Mesenchymal stem cell (in vitro differentiated cells and primary cell): ENCODE results near the gene HOXB3.

Experiments used
- DNase-seq: peaks from one replicate; pipeline ENCODE4 v3.0.0-alpha.2; 2013
- H2AFZ ChIP-seq: one replicate; pipeline ENCODE4 v1.6.1; 2013; ENCODE audit warnings: low read depth, mild to moderate bottlenecking, control low read depth, inconsistent platforms, low read length, moderate library complexity
- H2AK5ac ChIP-seq: 2 replicates; pipeline ENCODE4 v1.6.1; 2013; ENCODE audit warnings: low read length, moderate library complexity, mild to moderate bottlenecking, inconsistent platforms; ENCODE audit not compliant: severe bottlenecking
- H2BK120ac ChIP-seq: one replicate; pipeline ENCODE4 v1.6.1; 2013; ENCODE audit warnings: low read depth, mild to moderate bottlenecking, inconsistent platforms, low read length, moderate library complexity
- H2BK12ac ChIP-seq, 2 experiments: one replicate each; pipeline ENCODE4 v1.6.1; 2013; ENCODE audit warnings: inconsistent platforms in 2 of 2, low read length in 2 of 2, mild to moderate bottlenecking in 2 of 2, moderate library complexity in 2 of 2, control low read depth in 1 of 2
- H2BK15ac ChIP-seq: one replicate; pipeline ENCODE4 v1.6.1; 2013; ENCODE audit warnings: mild to moderate bottlenecking, low read depth, inconsistent platforms; ENCODE audit not compliant: poor library complexity, severe bottlenecking
- H2BK5ac ChIP-seq: 2 replicates; pipeline ENCODE4 v1.6.1; 2013; ENCODE audit warnings: low read depth, mild to moderate bottlenecking, low read length, control low read depth, inconsistent platforms; ENCODE audit not compliant: poor library complexity, severe bottlenecking
- H3K14ac ChIP-seq, 2 experiments: one replicate each; pipeline ENCODE4 v1.6.1; 2013; ENCODE audit warnings: inconsistent platforms in 2 of 2, low read length in 2 of 2, control low read depth in 1 of 2, mild to moderate bottlenecking in 1 of 2, moderate library complexity in 1 of 2
- H3K18ac ChIP-seq, 2 experiments: one replicate each; pipeline ENCODE4 v1.6.1; 2013; ENCODE audit warnings: inconsistent platforms in 2 of 2, low read length in 2 of 2, control low read depth in 1 of 2, low read depth in 1 of 2, mild to moderate bottlenecking in 1 of 2
- H3K23ac ChIP-seq, 2 experiments: one replicate each; pipeline ENCODE4 v1.6.1; 2013; ENCODE audit warnings: inconsistent platforms in 2 of 2, low read length in 2 of 2, mild to moderate bottlenecking in 2 of 2, moderate library complexity in 2 of 2, control low read depth in 1 of 2
- H3K27ac ChIP-seq: 2 replicates; pipeline ENCODE4 v1.5.1; 2013; ENCODE audit warnings: mild to moderate bottlenecking, moderate library complexity, low read length, control low read depth, inconsistent platforms; ENCODE audit not compliant: poor library complexity, severe bottlenecking
- H3K27me3 ChIP-seq, 2 experiments: 2 replicates each; pipeline versions ENCODE4 v1.6.1 to v1.7.0; 2013; ENCODE audit warnings: low read length in 2 of 2, mild to moderate bottlenecking in 2 of 2, moderate library complexity in 2 of 2, control low read depth in 1 of 2, inconsistent platforms in 1 of 2; ENCODE audit not compliant: control insufficient read depth in 1 of 2, insufficient read depth in 1 of 2
- H3K36me3 ChIP-seq, 2 experiments: 2 replicates each; pipeline versions ENCODE4 v1.6.1 to v1.7.0; 2013; ENCODE audit warnings: low read length in 2 of 2, control low read depth in 1 of 2, inconsistent platforms in 1 of 2, low read depth in 1 of 2, mild to moderate bottlenecking in 1 of 2; ENCODE audit not compliant: insufficient read depth in 2 of 2, control insufficient read depth in 1 of 2
- H3K4ac ChIP-seq, 2 experiments: one replicate each; pipeline ENCODE4 v1.6.1; 2013; ENCODE audit warnings: inconsistent platforms in 2 of 2, low read length in 2 of 2, mild to moderate bottlenecking in 2 of 2, moderate library complexity in 2 of 2, control low read depth in 1 of 2, low read depth in 1 of 2
- H3K4me1 ChIP-seq: 2 replicates; pipeline ENCODE4 v1.6.1; 2013; ENCODE audit warnings: low read depth, low read length, control low read depth; ENCODE audit not compliant: control insufficient read depth, insufficient read depth
- H3K4me2 ChIP-seq: 2 replicates; pipeline ENCODE4 v1.6.1; 2013; ENCODE audit warnings: low read length, mild to moderate bottlenecking, inconsistent platforms; ENCODE audit not compliant: poor library complexity, severe bottlenecking
- H3K4me3 ChIP-seq, 2 experiments: 2 replicates each; pipeline versions ENCODE4 v1.5.1 to v1.7.0; 2013; ENCODE audit warnings: low read length in 2 of 2, mild to moderate bottlenecking in 2 of 2, control low read depth in 1 of 2, low read depth in 1 of 2; ENCODE audit not compliant: insufficient read depth in 1 of 2
- H3K79me1 ChIP-seq: replicated peaks from 2 replicates; pipeline ENCODE4 v1.6.1; 2013; ENCODE audit warnings: mild to moderate bottlenecking, control low read depth, low read length, inconsistent platforms; ENCODE audit not compliant: poor library complexity, severe bottlenecking
- H3K9ac ChIP-seq: 2 replicates; pipeline ENCODE4 v1.7.0; 2013; ENCODE audit warnings: mild to moderate bottlenecking, low read length, moderate library complexity
- H3K9me3 ChIP-seq: 2 replicates; pipeline ENCODE4 v1.7.0; 2013; ENCODE audit warnings: mild to moderate bottlenecking, low read length; ENCODE audit not compliant: control insufficient read depth
- H4K8ac ChIP-seq: one replicate; pipeline ENCODE4 v1.6.1; 2013; ENCODE audit warnings: inconsistent platforms, mild to moderate bottlenecking, low read length, moderate library complexity
- H4K91ac ChIP-seq: one replicate; pipeline ENCODE4 v1.6.1; 2013; ENCODE audit warnings: mild to moderate bottlenecking, low read length, inconsistent platforms
- WGBS: methylation state at CpG from one replicate; pipeline ENCODE4 v1.1.7; 2013; ENCODE audit warnings: mixed read lengths; 5-methylcytosine and 5-hydroxymethylcytosine counted together

The HOXB3 gene

DNA sequence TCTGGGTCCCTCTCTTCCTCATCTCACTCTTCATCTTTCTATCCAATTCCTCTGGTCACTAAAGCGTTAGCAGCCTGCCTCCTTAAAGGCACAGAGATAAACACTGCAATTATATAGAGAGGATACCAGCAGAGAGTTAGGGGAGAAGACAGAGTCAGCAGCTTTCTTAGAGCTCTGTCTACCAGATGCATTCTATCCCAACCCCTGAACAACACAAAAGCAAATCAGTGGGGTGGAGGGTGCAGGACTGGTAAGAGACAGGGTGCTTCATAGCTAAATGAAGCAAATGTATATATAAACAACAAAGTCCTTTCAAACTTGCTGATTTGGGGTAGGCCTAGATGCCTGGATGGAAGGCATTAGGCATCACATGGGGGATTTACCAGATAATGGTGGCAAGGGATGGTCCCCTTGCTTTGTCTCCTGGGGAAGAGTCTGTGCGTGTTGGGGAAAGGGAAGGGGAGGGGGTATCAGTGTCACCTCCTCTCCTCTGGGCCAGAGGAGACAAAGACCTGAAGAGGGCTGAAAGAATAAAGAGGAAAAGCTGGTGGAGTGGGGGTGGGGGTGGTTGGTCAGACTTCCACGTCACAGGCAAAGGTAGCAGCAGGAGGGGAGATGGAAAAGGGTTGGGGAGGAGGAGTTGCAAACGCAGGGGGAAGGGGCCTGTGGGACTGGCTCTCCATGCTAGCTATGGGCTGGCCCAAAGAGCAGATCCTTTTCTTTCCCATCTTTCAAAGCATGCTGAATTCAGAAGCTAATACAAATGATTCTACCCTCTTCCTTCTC, 23.9 kb downstream of the HOXB3 start:
- no peak overlapping the region for H3K27ac ChIP-seq
- H2BK5ac ChIP-seq: no peak overlapping the region
- H2AK5ac ChIP-seq: peak overlapping the region; percentile 18
- H3K14ac ChIP-seq: no peak overlapping the region
- H3K4ac ChIP-seq: peak overlapping the region; percentile 6 to 16
- H2AFZ ChIP-seq: no peak overlapping the region
- H2BK15ac ChIP-seq: no peak overlapping the region
- H3K79me1 ChIP-seq: no peaks in the 10 kb centered on the region
- no peak overlapping the region for H3K4me2 ChIP-seq
- no peak overlapping the region for H4K8ac ChIP-seq
- peak overlapping the region in 1 of 2 experiments; percentile 35 for H3K18ac ChIP-seq
- WGBS: 39% methylated on average over 3 of the region's 4 CpGs
- peaks cover 40% of the 10 kb centered on the region for H3K4me1 ChIP-seq
- peak overlapping the region; percentile 21 for H2BK120ac ChIP-seq
- peak overlapping the region in 1 of 2 experiments; percentile 30 for H3K4me3 ChIP-seq
- H2BK12ac ChIP-seq: peak overlapping the region; percentile 12 to 29
- H3K9me3 ChIP-seq: no peaks in the 10 kb centered on the region
- H3K27me3 ChIP-seq: no peaks in the 10 kb centered on the region
- peak overlapping the region in 1 of 2 experiments; percentile 18 for H3K23ac ChIP-seq
- H4K91ac ChIP-seq: peak overlapping the region; percentile 23
- DNase-seq: no peak
- peaks cover 11 to 26% of the 10 kb centered on the region in 2 experiments for H3K36me3 ChIP-seq
- peak overlapping the region; percentile 20 for H3K9ac ChIP-seq

- peak overlapping the region; percentile 34 to 36 for H3K4ac ChIP-seq
- 33% methylated on average over 1 of the region's 2 CpGs for WGBS
Observed at GRCh38 chr17:48565022-48565554, 25.0 kb downstream of the HOXB3 start.

GRCh38 chr17:48564188-48565021, 25.6 kb downstream of the HOXB3 start:
- peak overlapping the region; percentile 20 for H3K27ac ChIP-seq
- 6% methylated on average over 52 of the region's 73 CpGs for WGBS

More at GRCh38 chr17:48565022-48565554, 25.0 kb downstream of the HOXB3 start:
- Histone ChIP-seq H2BK120ac (peak overlapping the region; percentile 27), H4K91ac (peak overlapping the region; percentile 62), H3K4me3 (peak overlapping the region in 1 of 2 experiments; percentile 77), H3K14ac (no peak overlapping the region), H2BK12ac (peak overlapping the region in 1 of 2 experiments; percentile 38), H2AK5ac (peak overlapping the region; percentile 86), H3K36me3 (peaks cover 15 to 26% of the 10 kb centered on the region in 2 experiments), H3K27ac (no peak overlapping the region), H3K27me3 (no peaks in the 10 kb centered on the region), H3K9ac (peak overlapping the region; percentile 86), H4K8ac (no peak overlapping the region), H3K79me1 (no peaks in the 10 kb centered on the region), H3K9me3 (no peaks in the 10 kb centered on the region), H2BK5ac (no peak overlapping the region), H2BK15ac (peak overlapping the region; percentile 65), H2AFZ (no peak overlapping the region), H3K4me2 (peak overlapping the region; percentile 89), H3K23ac (no peak overlapping the region), H3K4me1 (peaks cover 39% of the 10 kb centered on the region), H3K18ac (peak overlapping the region; percentile 58 to 61)
- peak; percentile 53 for DNase-seq

More at GRCh38 chr17:48564188-48565021, 25.6 kb downstream of the HOXB3 start:
- peak overlapping the region; percentile 96 for H2BK15ac ChIP-seq
- H2BK5ac ChIP-seq: no peak overlapping the region
- H4K8ac ChIP-seq: peak overlapping the region; percentile 94
- peak overlapping the region; percentile 36 to 90 for H3K14ac ChIP-seq
- H2BK120ac ChIP-seq: peak overlapping the region; percentile 87
- peak overlapping the region; percentile 92 to 95 for H3K4ac ChIP-seq
- peak overlapping the region; percentile 90 to 96 for H3K18ac ChIP-seq
- no peaks in the 10 kb centered on the region for H3K79me1 ChIP-seq
- peak overlapping the region; percentile 61 to 77 for H3K4me3 ChIP-seq
- H3K4me1 ChIP-seq: peaks cover 43% of the 10 kb centered on the region
- no peaks in the 10 kb centered on the region for H3K27me3 ChIP-seq
- H3K9me3 ChIP-seq: no peaks in the 10 kb centered on the region
- peak overlapping the region; percentile 86 for H3K9ac ChIP-seq
- peak overlapping the region; percentile 61 for H2AK5ac ChIP-seq
- no peak overlapping the region for H2AFZ ChIP-seq
- H3K4me2 ChIP-seq: peak overlapping the region; percentile 89
- H3K23ac ChIP-seq: peak overlapping the region; percentile 86 to 91
- peaks cover 20 to 26% of the 10 kb centered on the region in 2 experiments for H3K36me3 ChIP-seq
- peak; percentile 56 for DNase-seq
- H4K91ac ChIP-seq: peak overlapping the region; percentile 93
- peak overlapping the region; percentile 44 to 88 for H2BK12ac ChIP-seq
